Keratinocyte (primary cell): ENCODE results near the gene INS. TPM values are rescaled to one million over a fixed set of nuclear protein-coding genes. Genes with fewer than 3 reads are reported as not detected.

ENCODE experiments used
- DNase-seq: peaks from one replicate; pipeline ENCODE4 v3.0.0-alpha.2; 2011; ENCODE audit warnings: low read depth, missing footprints, low spot score
- FAIRE-seq: peaks from 2 replicates; lab custom pipeline; 2011; peaks lifted over from hg19 to GRCh38; lab: Jason Lieb, UNC
- H2AFZ ChIP-seq: 2 replicates; pipeline ENCODE4 v1.6.0; 2012; ENCODE audit warnings: low read length, control low read depth, inconsistent platforms; ENCODE audit not compliant: control insufficient read depth
- H3K27ac ChIP-seq: 2 replicates; pipeline ENCODE4 v1.5.1; 2011; ENCODE audit warnings: low read length; ENCODE audit not compliant: control insufficient read depth, insufficient read depth
- H3K27me3 ChIP-seq: 3 replicates; pipeline ENCODE4 v1.6.0; 2011; ENCODE audit warnings: low read length; ENCODE audit not compliant: control insufficient read depth, insufficient read depth; ENCODE audit errors: extremely low read depth
- H3K36me3 ChIP-seq, 2 experiments: 2 replicates in 1 of 2; 3 replicates in 1 of 2; pipeline ENCODE4 v1.5.1; 2011; ENCODE audit warnings: low read length in 2 of 2, mild to moderate bottlenecking in 1 of 2; ENCODE audit not compliant: control insufficient read depth in 2 of 2, insufficient read depth in 2 of 2; ENCODE audit errors: extremely low read depth in 1 of 2
- H3K4me1 ChIP-seq: 3 replicates; pipeline ENCODE4 v1.5.1; 2011; ENCODE audit warnings: low read length; ENCODE audit not compliant: control insufficient read depth, insufficient read depth; ENCODE audit errors: extremely low read depth
- H3K4me2 ChIP-seq: 3 replicates; pipeline ENCODE4 v1.6.0; 2011; ENCODE audit warnings: low read depth, low read length; ENCODE audit not compliant: control insufficient read depth, insufficient read depth; ENCODE audit errors: extremely low read depth
- H3K4me3 ChIP-seq, 3 experiments: fragments of 200-600 bp in 1 of 3; sonication (generic) in 1 of 3; 2 replicates in 2 of 3; 3 replicates in 1 of 3; pipeline ENCODE4 v1.5.1; 2011 to 2016; ENCODE audit warnings: low read length in 3 of 3, mild to moderate bottlenecking in 3 of 3, control low read depth in 2 of 3, inconsistent platforms in 1 of 3, low read depth in 1 of 3, mixed read lengths in 1 of 3, mixed run types in 1 of 3, moderate library complexity in 1 of 3; ENCODE audit not compliant: control insufficient read depth in 2 of 3, insufficient read depth in 2 of 3; ENCODE audit errors: extremely low read depth in 1 of 3
- H3K79me2 ChIP-seq: 2 replicates; pipeline ENCODE4 v1.6.0; 2012; ENCODE audit warnings: low read length; ENCODE audit not compliant: control insufficient read depth, insufficient read depth
- H3K9ac ChIP-seq: 3 replicates; pipeline ENCODE4 v1.6.0; 2011; ENCODE audit warnings: low read length; ENCODE audit not compliant: control insufficient read depth, insufficient read depth; ENCODE audit errors: extremely low read depth
- H3K9me1 ChIP-seq: 3 replicates; pipeline ENCODE4 v1.6.0; 2011; ENCODE audit warnings: low read length; ENCODE audit not compliant: control insufficient read depth, insufficient read depth; ENCODE audit errors: extremely low read depth
- H3K9me3 ChIP-seq: 2 replicates; pipeline ENCODE4 v1.5.1; 2012; ENCODE audit warnings: low read depth, low read length; ENCODE audit not compliant: control insufficient read depth
- H4K20me1 ChIP-seq: 3 replicates; pipeline ENCODE4 v1.6.0; 2011; ENCODE audit warnings: low read length; ENCODE audit not compliant: control insufficient read depth, insufficient read depth; ENCODE audit errors: extremely low read depth
- CTCF ChIP-seq, 3 experiments: IDR thresholded peaks in 1 of 3; conservative IDR thresholded peaks in 1 of 3; optimal IDR thresholded peaks in 1 of 3; 2 replicates in 2 of 3; 3 replicates in 1 of 3; pipeline versions ENCODE3 to v1.5.1; 2011; ENCODE audit warnings: low read length in 3 of 3, mild to moderate bottlenecking in 3 of 3, moderate library complexity in 2 of 3, control low read depth in 1 of 3, inconsistent platforms in 1 of 3; ENCODE audit not compliant: insufficient read depth in 2 of 3; ENCODE audit errors: extremely low read depth in 1 of 3
- EZH2 ChIP-seq: IDR thresholded peaks from one replicate; pipeline ENCODE4 v1.6.1; 2012; ENCODE audit warnings: inconsistent platforms, mild to moderate bottlenecking, low read length, moderate library complexity
- dilution Hi-C: fragments of 300-500 bp; cut with MboI; formaldehyde crosslinking; loops from one replicate; pipeline ENCODE4 v1.7.0; 2020; ENCODE audit warnings: low sequenced_read_pairs; ENCODE audit not compliant: extremely low pct_ligation_motif_present
- polyA plus RNA-seq, 5 experiments: library from polyadenylated mRNA; depleted of rRNA in 3 of 5; stranded (reverse) in 3 of 5; stranded (forward) in 1 of 5; unstranded in 1 of 5; fragments of >200 nt; gene quantifications; 1 replicate in 1 of 5; 2 replicates in 3 of 5; 3 replicates in 1 of 5; pipeline versions ENCODE4 v1.2.1 to v1.2.3, GENCODE V29; 2011 to 2012; ENCODE audit warnings: missing spikeins in 2 of 5, low read depth in 1 of 5, low replicate concordance in 1 of 5

The INS gene
- polyA plus RNA-seq, 1 donor (not counting 4 experiments of a cell fraction or from before 2014, with no cell fraction given), result not detected

GRCh38 chr11:2189938-2190656 lies 29.1 kb upstream of the INS start:
- FAIRE-seq (no peak), DNase-seq (no peak)
- no peak overlapping the region for H2AFZ ChIP-seq
- no peaks in the 10 kb centered on the region for H4K20me1 ChIP-seq
- no peaks in the 10 kb centered on the region for H3K27me3 ChIP-seq
- no peak overlapping the region for H3K4me3 ChIP-seq
- H3K79me2 ChIP-seq, result no peaks in the 10 kb centered on the region
- peaks cover 19% of the 10 kb centered on the region for H3K4me1 ChIP-seq
- H3K36me3 ChIP-seq, result no peaks in the 10 kb centered on the region
- H3K4me2 ChIP-seq, result no peak overlapping the region
- no peak overlapping the region for H3K27ac ChIP-seq
- H3K9me3 ChIP-seq, result no peaks in the 10 kb centered on the region
- no peaks in the 10 kb centered on the region for H3K9me1 ChIP-seq
- TF ChIP-seq CTCF (optimal IDR thresholded peaks at IDR 0.05 in 1 of 3, IDR thresholded peaks at IDR 0.05 in 1 of 3, conservative IDR thresholded peaks at IDR 0.05 in 1 of 3; ENCODE audit: extremely low read depth in 1 of 3, insufficient read depth in 2 of 3, low read length in 3 of 3) (no peak), EZH2 (no peak)
- dilution Hi-C loops, result no loop called here
- no peak overlapping the region for H3K9ac ChIP-seq

GRCh38 chr11:2188745-2189144 lies 27.7 kb upstream of the INS start:
- Histone ChIP-seq H3K4me2 (no peak overlapping the region), H3K9me1 (no peaks in the 10 kb centered on the region), H4K20me1 (no peaks in the 10 kb centered on the region), H3K79me2 (no peaks in the 10 kb centered on the region), H3K36me3 (no peaks in the 10 kb centered on the region), H3K4me3 (no peak overlapping the region), H2AFZ (no peak overlapping the region), H3K9ac (no peak overlapping the region), H3K4me1 (peaks cover 18% of the 10 kb centered on the region), H3K27me3 (no peaks in the 10 kb centered on the region), H3K9me3 (no peaks in the 10 kb centered on the region), H3K27ac (no peak overlapping the region)
- TF ChIP-seq EZH2 (no peak), CTCF (optimal IDR thresholded peaks at IDR 0.05 in 1 of 3, IDR thresholded peaks at IDR 0.05 in 1 of 3, conservative IDR thresholded peaks at IDR 0.05 in 1 of 3; ENCODE audit: extremely low read depth in 1 of 3, insufficient read depth in 2 of 3, low read length in 3 of 3) (no peak)
- dilution Hi-C loops, result no loop called here
- FAIRE-seq, result no peak
- DNase-seq, result no peak
